HEK293 (cell line): Measurements from ENCODE around the gene GRIN2A.

ENCODE experiments used
- CTCF ChIA-PET: fragments of 350-600 bp; formaldehyde crosslinking; extraction: SDS; loops from one replicate; lab custom pipeline; 2021; ENCODE audit warnings: antibody characterized with exemption; lab: Yijun Ruan, JAX
- POLR2A ChIA-PET: fragments of 300-600 bp; formaldehyde crosslinking; extraction: SDS; loops from one replicate; lab custom pipeline; 2020; ENCODE audit warnings: antibody characterized with exemption, inconsistent platforms; lab: Yijun Ruan, JAX
- H3K27ac ChIP-seq: fragments of 200-500 bp; sonication (Bioruptor generic); 2 replicates; pipeline ENCODE4 v1.5.1; 2014; ENCODE audit warnings: low read depth, low read length, control low read depth, inconsistent platforms; ENCODE audit errors: extremely low read depth
- H3K36me3 ChIP-seq, 2 experiments: fragments of 200-500 bp in 1 of 2; sonication (Bioruptor generic) in 1 of 2; 1 replicate in 1 of 2; 2 replicates in 1 of 2; pipeline ENCODE4 v1.5.1; 2014 to 2017; ENCODE audit warnings: inconsistent platforms in 2 of 2, low read length in 2 of 2; ENCODE audit not compliant: control insufficient read depth in 2 of 2, insufficient read depth in 1 of 2
- H3K4me1 ChIP-seq: fragments of 200-500 bp; sonication (Bioruptor generic); 2 replicates; pipeline ENCODE4 v1.5.1; 2014; ENCODE audit warnings: mild to moderate bottlenecking, low read length, inconsistent platforms; ENCODE audit not compliant: control insufficient read depth, insufficient read depth
- H3K4me3 ChIP-seq: 2 replicates; pipeline ENCODE4 v1.5.1; 2011; ENCODE audit warnings: low read depth, mild to moderate bottlenecking, control low read depth, low read length, moderate library complexity
- H3K9me3 ChIP-seq: fragments of 200-500 bp; sonication (Bioruptor generic); 2 replicates; pipeline ENCODE4 v1.5.1; 2014; ENCODE audit warnings: low read depth, low read length, inconsistent platforms; ENCODE audit not compliant: control insufficient read depth, insufficient read depth
- BCL11B ChIP-seq: fragments of 450-650 bp; formaldehyde crosslinking; IDR thresholded peaks from 2 replicates; pipeline ENCODE4 v1.5.1; 2016; ENCODE audit warnings: low read depth, missing biosample characterization, missing genetic modification characterization
- SP3 ChIP-seq: fragments of 450-650 bp; formaldehyde crosslinking; IDR thresholded peaks from 2 replicates; pipeline ENCODE4 v1.5.1; 2016; ENCODE audit warnings: missing biosample characterization, missing genetic modification characterization
- SP7 ChIP-seq: fragments of 450-650 bp; formaldehyde crosslinking; IDR thresholded peaks from 2 replicates; pipeline ENCODE4 v1.5.1; 2016; ENCODE audit warnings: missing biosample characterization, missing genetic modification characterization
- ZFHX2 ChIP-seq: fragments of 450-650 bp; formaldehyde crosslinking; conservative IDR thresholded peaks from 2 replicates; pipeline ENCODE4 v1.5.1; 2016; ENCODE audit warnings: missing biosample characterization, missing genetic modification characterization
- ZNF140 ChIP-seq: fragments of 450-650 bp; formaldehyde crosslinking; IDR thresholded peaks from 2 replicates; pipeline ENCODE4 v1.5.1; 2016; ENCODE audit warnings: missing biosample characterization, missing genetic modification characterization
- ZNF146 ChIP-seq: fragments of 450-650 bp; formaldehyde crosslinking; IDR thresholded peaks from 2 replicates; pipeline ENCODE4 v1.5.1; 2016; ENCODE audit warnings: missing biosample characterization, missing genetic modification characterization
- ZNF174 ChIP-seq: fragments of 450-650 bp; formaldehyde crosslinking; IDR thresholded peaks from 2 replicates; pipeline ENCODE4 v1.5.0; 2017; ENCODE audit warnings: missing biosample characterization, mild to moderate bottlenecking, missing genetic modification characterization
- ZNF175 ChIP-seq: fragments of 450-650 bp; formaldehyde crosslinking; IDR thresholded peaks from 2 replicates; pipeline ENCODE4 v1.5.1; 2016; ENCODE audit warnings: missing biosample characterization, missing genetic modification characterization
- ZNF223 ChIP-seq: fragments of 450-650 bp; formaldehyde crosslinking; IDR thresholded peaks from 2 replicates; pipeline ENCODE4 v1.5.1; 2016; ENCODE audit warnings: missing biosample characterization, missing genetic modification characterization
- ZNF239 ChIP-seq: fragments of 450-650 bp; formaldehyde crosslinking; IDR thresholded peaks from 2 replicates; pipeline ENCODE4 v1.5.1; 2016; ENCODE audit warnings: missing biosample characterization, missing genetic modification characterization
- ZNF26 ChIP-seq: fragments of 450-650 bp; formaldehyde crosslinking; IDR thresholded peaks from 2 replicates; pipeline ENCODE4 v1.5.1; 2016; ENCODE audit warnings: missing biosample characterization, missing genetic modification characterization
- ZNF266 ChIP-seq: fragments of 450-650 bp; formaldehyde crosslinking; IDR thresholded peaks from 2 replicates; pipeline ENCODE4 v1.5.1; 2016; ENCODE audit warnings: missing biosample characterization, missing genetic modification characterization, low read depth
- ZNF274 ChIP-seq, 2 experiments: fragments of 200-500 bp in 1 of 2; fragments of 450-650 bp in 1 of 2; sonication (Bioruptor generic) in 1 of 2; formaldehyde crosslinking in 1 of 2; IDR thresholded peaks; 2 replicates each; pipeline versions ENCODE4 v1.5.1 to v1.6.1; 2014 to 2016; ENCODE audit warnings: borderline replicate concordance in 1 of 2, inconsistent platforms in 1 of 2, low read length in 1 of 2, missing biosample characterization in 1 of 2, missing genetic modification characterization in 1 of 2
- ZNF324 ChIP-seq: fragments of 450-650 bp; formaldehyde crosslinking; IDR thresholded peaks from 2 replicates; pipeline ENCODE4 v1.5.1; 2016; ENCODE audit warnings: missing biosample characterization, missing genetic modification characterization
- ZNF394 ChIP-seq: fragments of 450-650 bp; formaldehyde crosslinking; IDR thresholded peaks from 2 replicates; pipeline ENCODE4 v1.5.1; 2016; ENCODE audit warnings: missing biosample characterization, missing genetic modification characterization, mild to moderate bottlenecking, moderate library complexity, borderline replicate concordance
- ZNF423 ChIP-seq: fragments of 450-650 bp; formaldehyde crosslinking; IDR thresholded peaks from 2 replicates; pipeline ENCODE4 v1.5.1; 2016; ENCODE audit warnings: missing biosample characterization, missing genetic modification characterization
- ZNF558 ChIP-seq: fragments of 450-650 bp; formaldehyde crosslinking; IDR thresholded peaks from 2 replicates; pipeline ENCODE4 v1.5.1; 2016; ENCODE audit warnings: missing biosample characterization, missing genetic modification characterization
- ZNF580 ChIP-seq: fragments of 450-650 bp; formaldehyde crosslinking; IDR thresholded peaks from 2 replicates; pipeline ENCODE4 v1.5.1; 2016; ENCODE audit warnings: missing biosample characterization, missing genetic modification characterization
- ZNF664 ChIP-seq: fragments of 450-650 bp; formaldehyde crosslinking; IDR thresholded peaks from 2 replicates; pipeline ENCODE4 v1.5.1; 2016; ENCODE audit warnings: missing biosample characterization, missing genetic modification characterization
- ZNF692 ChIP-seq: fragments of 450-650 bp; formaldehyde crosslinking; IDR thresholded peaks from 2 replicates; pipeline ENCODE4 v1.5.1; 2016; ENCODE audit warnings: missing biosample characterization, missing genetic modification characterization
- ZNF701 ChIP-seq: fragments of 450-650 bp; formaldehyde crosslinking; IDR thresholded peaks from 2 replicates; pipeline ENCODE4 v1.5.1; 2016; ENCODE audit warnings: missing biosample characterization, missing genetic modification characterization
- ZNF768 ChIP-seq: fragments of 450-650 bp; formaldehyde crosslinking; IDR thresholded peaks from 2 replicates; pipeline ENCODE4 v1.5.1; 2018; ENCODE audit warnings: missing biosample characterization, mild to moderate bottlenecking, missing genetic modification characterization
- ZNF830 ChIP-seq: fragments of 450-650 bp; IDR thresholded peaks from 2 replicates; pipeline ENCODE4 v1.5.0; 2018; ENCODE audit warnings: missing biosample characterization, missing genetic modification characterization, low read depth, mild to moderate bottlenecking, moderate library complexity
- TF ChIP-seq, protein P1 (sequence below): fragments of 450-650 bp; formaldehyde crosslinking; IDR thresholded peaks from 2 replicates; pipeline ENCODE4 v1.5.1; 2016; ENCODE audit warnings: missing biosample characterization, missing genetic modification characterization
- TF ChIP-seq, protein P2 (sequence below): fragments of 450-650 bp; IDR thresholded peaks from 2 replicates; pipeline ENCODE4 v1.5.1; 2018; ENCODE audit warnings: missing biosample characterization, mild to moderate bottlenecking, missing genetic modification characterization

Gene GRIN2A

DNA sequence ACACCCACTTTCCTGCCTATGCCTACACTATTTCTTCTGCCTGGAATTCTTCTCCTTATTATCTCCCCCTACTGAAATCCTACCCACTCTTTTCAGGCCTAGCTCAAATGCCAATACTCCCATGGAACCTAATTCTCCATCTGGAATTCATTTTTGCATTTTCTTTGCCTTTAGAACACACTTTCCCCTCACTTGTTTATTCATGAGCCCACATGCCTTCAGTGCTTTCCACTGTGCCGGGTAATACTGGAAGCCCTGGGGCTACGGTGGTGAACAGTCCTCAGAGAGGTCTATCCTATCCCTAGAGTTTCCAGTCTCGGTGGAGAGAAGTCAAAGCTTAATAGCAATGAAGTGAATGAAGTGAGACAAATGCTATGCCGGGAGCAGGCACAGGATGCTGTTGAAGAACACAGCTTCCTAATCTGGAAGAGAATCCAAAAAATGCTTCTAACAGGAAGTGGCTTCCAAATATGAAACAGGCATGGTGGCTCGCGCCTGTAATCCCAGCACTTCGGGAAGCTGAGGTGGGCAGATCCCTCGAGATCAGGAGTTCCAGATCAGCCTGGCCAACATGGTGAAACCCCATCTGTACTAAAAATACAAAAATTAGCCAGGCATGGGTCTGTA, 322.4 kb downstream of the GRIN2A start:
- ChIA-PET CTCF (interaction anchor here (0.7 kb wide), 1 partner anchor 166 kb away, joined by 3 read pairs; no protein-coding TSS in a partner anchor), POLR2A (no interaction called here)
- H3K36me3 ChIP-seq: no peaks in the 10 kb centered on the region
- TF ChIP-seq ZNF558: no peak
- TF ChIP-seq ZNF768 (tag by site-specific recombination): no peak
- no peak for TF ChIP-seq ZNF26
- TF ChIP-seq ZNF174 (tag by site-specific recombination): no peak
- no peak for TF ChIP-seq ZNF239 (tag by site-specific recombination)
- no peaks in the 10 kb centered on the region for H3K9me3 ChIP-seq
- H3K4me3 ChIP-seq: no peak overlapping the region
- H3K27ac ChIP-seq: no peak overlapping the region
- no peaks in the 10 kb centered on the region for H3K4me1 ChIP-seq

DNA sequence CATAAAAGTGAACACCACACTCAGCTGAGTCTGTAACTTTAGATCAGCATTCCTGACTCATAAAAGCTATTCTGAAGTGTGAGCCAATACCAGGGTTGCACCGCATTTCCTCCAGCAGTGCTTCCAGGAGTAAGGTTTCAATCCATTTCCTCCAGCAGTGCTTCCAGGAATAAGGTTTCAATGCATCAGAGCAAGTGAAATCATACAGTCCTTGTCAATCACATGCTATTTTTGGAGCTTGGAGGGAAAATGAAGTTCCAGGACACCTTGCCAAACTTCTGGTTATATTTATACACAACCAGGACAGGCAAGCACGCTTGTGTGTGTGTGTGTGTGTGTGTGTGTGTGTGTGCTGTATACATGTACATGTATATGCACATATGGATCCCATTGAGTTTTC, 327.6 kb downstream of the GRIN2A start:
- ChIA-PET CTCF (no interaction called here), POLR2A (no interaction called here)
- H3K27ac ChIP-seq: no peak overlapping the region

DNA sequence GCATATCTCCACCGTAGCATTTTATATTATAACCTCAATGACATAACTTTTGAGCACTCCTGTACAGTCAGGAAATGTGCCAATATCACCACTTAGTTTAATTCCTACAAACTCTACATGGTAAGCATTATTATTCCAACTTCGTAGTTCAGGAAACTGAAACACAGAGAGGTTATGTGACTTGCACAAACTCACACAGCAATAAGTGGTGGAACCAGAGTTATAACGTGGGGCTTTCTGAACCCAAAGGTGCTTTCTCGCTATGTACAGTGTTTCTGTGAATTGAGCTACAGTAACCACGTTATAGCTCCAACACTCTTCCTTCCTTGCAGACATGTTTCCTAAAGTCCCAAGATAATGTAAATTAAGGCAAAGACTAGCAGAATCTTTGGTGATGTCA, 330.2 kb downstream of the GRIN2A start:
- TF ChIP-seq ZNF266 (tag by site-specific recombination): no peak
- TF ChIP-seq ZNF394 (tag by site-specific recombination): no peak
- TF ChIP-seq SP7 (tag by site-specific recombination): no peak
- TF ChIP-seq ZNF175 (tag by site-specific recombination): no peak
- no peak for TF ChIP-seq BCL11B (tag by site-specific recombination)
- TF ChIP-seq, protein P1, sequence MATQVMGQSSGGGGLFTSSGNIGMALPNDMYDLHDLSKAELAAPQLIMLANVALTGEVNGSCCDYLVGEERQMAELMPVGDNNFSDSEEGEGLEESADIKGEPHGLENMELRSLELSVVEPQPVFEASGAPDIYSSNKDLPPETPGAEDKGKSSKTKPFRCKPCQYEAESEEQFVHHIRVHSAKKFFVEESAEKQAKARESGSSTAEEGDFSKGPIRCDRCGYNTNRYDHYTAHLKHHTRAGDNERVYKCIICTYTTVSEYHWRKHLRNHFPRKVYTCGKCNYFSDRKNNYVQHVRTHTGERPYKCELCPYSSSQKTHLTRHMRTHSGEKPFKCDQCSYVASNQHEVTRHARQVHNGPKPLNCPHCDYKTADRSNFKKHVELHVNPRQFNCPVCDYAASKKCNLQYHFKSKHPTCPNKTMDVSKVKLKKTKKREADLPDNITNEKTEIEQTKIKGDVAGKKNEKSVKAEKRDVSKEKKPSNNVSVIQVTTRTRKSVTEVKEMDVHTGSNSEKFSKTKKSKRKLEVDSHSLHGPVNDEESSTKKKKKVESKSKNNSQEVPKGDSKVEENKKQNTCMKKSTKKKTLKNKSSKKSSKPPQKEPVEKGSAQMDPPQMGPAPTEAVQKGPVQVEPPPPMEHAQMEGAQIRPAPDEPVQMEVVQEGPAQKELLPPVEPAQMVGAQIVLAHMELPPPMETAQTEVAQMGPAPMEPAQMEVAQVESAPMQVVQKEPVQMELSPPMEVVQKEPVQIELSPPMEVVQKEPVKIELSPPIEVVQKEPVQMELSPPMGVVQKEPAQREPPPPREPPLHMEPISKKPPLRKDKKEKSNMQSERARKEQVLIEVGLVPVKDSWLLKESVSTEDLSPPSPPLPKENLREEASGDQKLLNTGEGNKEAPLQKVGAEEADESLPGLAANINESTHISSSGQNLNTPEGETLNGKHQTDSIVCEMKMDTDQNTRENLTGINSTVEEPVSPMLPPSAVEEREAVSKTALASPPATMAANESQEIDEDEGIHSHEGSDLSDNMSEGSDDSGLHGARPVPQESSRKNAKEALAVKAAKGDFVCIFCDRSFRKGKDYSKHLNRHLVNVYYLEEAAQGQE (tag by site-specific recombination): no peak
- TF ChIP-seq ZNF324 (tag by site-specific recombination): no peak
- no peak for TF ChIP-seq ZNF692 (tag by site-specific recombination)
- no peak for TF ChIP-seq ZNF146
- no peak for TF ChIP-seq ZNF423
- TF ChIP-seq ZNF830: no peak
- no peak for TF ChIP-seq SP3 (tag by site-specific recombination)
- TF ChIP-seq ZNF140 (tag by site-specific recombination): no peak
- TF ChIP-seq ZNF664 (tag by site-specific recombination): no peak
- H3K36me3 ChIP-seq: no peaks in the 10 kb centered on the region
- POLR2A ChIA-PET: no interaction called here
- H3K4me1 ChIP-seq: no peaks in the 10 kb centered on the region
- H3K4me3 ChIP-seq: no peak overlapping the region
- no peak overlapping the region for H3K27ac ChIP-seq
- no peaks in the 10 kb centered on the region for H3K9me3 ChIP-seq
- CTCF ChIA-PET: no interaction called here

More for the DNA sequence above, 327.6 kb downstream of the GRIN2A start:
- H3K4me3 ChIP-seq: no peak overlapping the region
- TF ChIP-seq ZNF223 (no peak), ZFHX2 (tag by site-specific recombination) (no peak), ZNF701 (tag by site-specific recombination) (no peak), ZNF274 (IDR thresholded peaks at IDR 0.05; ENCODE audit: low read length) (no peak), ZNF274 (tag by site-specific recombination; IDR thresholded peaks at IDR 0.05; ENCODE audit: borderline replicate concordance) (no peak), ZNF580 (tag by site-specific recombination) (no peak)
- TF ChIP-seq, protein P2, sequence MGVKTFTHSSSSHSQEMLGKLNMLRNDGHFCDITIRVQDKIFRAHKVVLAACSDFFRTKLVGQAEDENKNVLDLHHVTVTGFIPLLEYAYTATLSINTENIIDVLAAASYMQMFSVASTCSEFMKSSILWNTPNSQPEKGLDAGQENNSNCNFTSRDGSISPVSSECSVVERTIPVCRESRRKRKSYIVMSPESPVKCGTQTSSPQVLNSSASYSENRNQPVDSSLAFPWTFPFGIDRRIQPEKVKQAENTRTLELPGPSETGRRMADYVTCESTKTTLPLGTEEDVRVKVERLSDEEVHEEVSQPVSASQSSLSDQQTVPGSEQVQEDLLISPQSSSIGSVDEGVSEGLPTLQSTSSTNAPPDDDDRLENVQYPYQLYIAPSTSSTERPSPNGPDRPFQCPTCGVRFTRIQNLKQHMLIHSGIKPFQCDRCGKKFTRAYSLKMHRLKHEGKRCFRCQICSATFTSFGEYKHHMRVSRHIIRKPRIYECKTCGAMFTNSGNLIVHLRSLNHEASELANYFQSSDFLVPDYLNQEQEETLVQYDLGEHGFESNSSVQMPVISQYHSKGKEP: no peak
- TF ChIP-seq, all 188 proteins: peak for 0
- Histone ChIP-seq H3K9me3 (no peaks in the 10 kb centered on the region), H3K4me1 (no peaks in the 10 kb centered on the region), H3K36me3 (no peaks in the 10 kb centered on the region)
